GM21390 (cell line): ENCODE data around the gene STK25.
A peak's percentile ranks its signal among the peaks of the same experiment; 100 is the strongest.
"Not testable (repeated sequence)": the region's sequence is repeated elsewhere in the genome, so short reads cannot be mapped to it uniquely, and the experiment has no call there.

ENCODE experiments used
- ATAC-seq: cut with Tn5 transposase; IDR thresholded peaks from one replicate; pipeline ENCODE4 v1.9.1; 2021; ENCODE audit not compliant: unreplicated experiment

The STK25 gene

DNA sequence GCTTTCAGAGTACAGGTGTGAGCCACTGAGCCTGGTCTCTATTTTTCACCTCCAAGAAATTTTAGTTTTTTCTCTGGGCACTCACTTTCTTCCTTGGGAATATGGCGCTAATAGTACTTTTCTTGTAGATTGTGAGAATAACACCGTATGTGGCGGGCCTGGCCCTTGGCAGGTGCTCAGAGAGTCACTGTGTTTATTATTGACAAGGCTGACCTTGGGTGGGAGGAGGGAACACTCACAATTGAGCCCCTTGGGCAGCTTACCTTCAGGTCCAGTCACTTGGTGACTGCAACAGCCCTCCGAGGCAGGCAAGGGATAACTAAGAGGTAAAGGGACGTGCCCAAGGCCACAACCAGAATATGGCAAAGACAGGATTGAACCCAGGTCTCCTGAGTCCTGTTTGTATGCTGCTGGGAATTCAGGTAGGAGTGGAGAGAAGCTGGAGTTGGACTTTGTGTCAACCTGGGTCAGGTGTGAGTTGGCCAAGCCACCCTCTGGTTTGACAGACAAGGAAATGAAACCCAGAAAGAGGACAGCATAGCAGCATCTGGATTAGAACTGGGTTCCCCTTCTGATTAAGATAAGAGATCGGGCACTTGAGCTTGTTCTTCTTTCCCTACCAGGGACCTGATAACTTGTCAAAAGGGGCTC, 2.8 kb upstream of the STK25 start:
- no peak for ATAC-seq

DNA sequence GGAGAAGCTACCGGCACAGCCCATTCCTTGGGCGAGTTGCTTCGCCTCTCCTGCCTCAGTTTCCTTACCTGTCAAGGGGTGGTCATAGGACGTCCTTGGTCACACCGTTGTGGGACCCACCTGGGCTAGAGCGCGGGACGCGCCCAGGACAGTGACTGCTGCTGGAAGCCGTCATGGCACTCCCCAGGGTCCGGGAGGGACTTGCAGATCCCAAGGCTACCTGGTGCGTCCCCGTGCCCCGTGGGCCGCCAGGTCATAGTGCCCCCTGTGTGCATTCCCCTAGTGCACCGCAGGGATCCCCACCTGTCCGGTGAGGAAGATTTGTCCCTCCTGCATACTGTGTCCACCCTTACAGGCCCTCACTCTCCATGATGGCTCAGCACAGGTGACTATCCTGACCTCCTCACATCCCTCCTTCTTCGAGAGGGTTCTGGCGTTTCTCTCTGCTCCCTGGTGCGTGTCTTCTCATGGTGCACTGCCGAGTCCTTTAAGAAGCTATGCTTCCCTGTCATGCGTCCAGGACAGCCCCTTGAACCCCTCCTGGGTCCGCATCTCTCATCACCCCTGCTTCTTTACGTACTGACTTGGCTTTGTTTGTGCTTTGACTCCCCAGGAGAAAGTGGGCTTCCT, 886 bp upstream of the STK25 start:
- no peak for ATAC-seq

DNA sequence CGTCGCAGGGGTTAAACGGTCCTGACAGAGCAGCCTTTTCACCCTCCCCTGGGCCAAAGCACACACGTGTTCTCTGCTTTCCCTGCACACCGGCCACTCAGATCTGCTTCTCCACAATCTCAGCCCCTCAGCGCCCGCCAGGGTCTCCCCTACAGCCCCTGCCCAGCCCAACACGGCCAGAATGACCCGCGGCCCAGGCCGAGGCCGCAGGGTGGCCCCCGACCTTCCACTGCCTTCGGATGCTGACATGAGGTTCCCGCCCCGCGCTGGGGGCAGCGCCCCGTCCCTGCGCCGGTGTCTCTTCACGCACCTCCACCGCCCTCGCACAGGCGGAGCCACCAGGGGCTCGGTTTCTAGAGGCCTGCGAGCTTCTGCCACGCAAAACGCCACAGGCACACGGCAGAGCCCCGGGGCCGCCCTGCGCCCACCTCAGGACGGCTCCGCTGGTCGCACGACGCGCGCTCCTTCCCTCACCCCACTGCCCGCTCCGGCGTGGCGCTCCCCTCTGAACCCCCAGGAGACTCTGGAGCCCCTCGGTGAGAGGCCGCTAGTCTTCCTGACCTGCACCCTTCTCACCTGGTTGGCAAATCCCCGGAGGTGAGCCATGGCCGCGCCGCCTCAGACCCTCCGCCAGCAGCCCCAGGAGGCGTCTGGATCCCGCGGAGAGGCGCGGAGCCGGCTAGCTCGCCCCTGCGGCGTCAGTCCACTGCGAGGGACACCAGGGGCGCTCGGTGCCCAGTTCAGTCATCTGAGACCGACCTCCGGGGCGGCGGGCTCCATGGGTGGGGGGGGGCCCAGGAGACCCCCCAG, 749 bp downstream of the STK25 start:
- peak; percentile 13 for ATAC-seq

DNA sequence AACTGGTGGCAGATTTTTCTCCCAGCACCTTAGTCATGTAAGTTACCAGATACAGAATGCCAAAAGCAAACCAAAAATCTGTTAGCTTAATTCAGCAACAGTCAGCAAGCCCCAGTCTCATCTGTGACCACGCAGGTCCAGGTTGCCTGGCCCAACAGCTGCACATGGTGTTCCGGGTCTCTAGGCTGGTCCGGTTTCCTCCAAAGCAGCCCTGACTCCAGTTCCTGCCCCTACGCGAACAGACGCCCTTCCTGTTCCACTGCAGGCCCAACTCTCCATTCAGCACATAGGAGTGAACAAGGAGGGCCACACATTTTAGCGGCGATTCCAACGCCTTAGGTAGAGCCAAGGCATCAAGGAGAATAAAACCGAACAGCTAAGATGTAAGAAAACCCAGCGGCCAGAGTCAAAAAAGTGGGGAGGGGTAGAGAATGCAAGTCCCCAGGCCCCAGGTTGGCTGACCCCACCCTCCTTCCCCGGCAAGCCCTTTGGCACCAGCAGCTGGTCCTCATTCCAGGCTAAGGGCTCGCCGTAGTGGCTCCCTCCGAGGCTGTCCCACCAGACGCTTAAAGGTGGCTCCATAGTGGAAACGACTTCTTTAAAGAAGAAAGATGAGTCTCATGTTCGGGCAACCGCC, 1.5 kb downstream of the STK25 start:
- no peak for ATAC-seq

DNA sequence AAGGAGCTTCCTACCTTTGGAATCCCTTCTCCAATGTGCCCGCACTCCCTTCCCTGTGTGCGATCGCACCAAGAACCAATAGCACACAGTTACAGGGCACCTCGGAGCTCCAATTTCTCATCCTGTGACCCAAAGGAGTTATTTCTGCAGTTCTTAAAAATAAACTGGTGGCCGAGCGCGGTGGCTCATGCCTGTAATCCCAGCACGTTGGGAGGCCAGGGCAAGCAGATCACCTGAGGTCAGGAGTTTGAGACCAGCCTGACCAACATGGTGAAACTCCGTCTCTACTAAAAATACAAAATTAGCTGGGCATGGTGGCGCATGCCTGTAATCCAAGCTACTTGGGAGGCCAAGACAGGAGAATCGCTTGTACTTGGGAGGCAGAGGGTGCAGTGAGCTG, 2.1 kb downstream of the STK25 start:
- not testable (repeated sequence) for ATAC-seq

DNA sequence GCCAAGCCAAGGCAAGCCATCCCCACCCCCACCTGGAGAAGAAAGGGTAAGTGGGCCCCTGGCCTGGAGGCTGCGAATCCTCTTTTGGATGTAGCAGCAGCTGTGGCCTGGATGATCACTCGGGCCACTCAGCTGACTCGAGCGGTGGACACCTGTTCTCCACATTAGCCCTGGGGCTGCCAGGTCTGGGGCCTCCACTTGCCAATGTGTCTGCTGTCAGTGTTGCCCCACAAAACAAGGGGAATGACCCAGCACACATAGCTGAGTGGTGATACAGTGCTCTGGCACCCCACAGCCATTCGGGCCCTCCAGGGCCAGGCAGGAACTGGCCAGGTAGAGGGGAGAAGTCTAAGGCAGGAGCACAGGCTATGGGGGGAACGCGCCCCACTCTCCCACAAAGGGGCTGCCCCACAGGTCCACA, 2.6 kb downstream of the STK25 start:
- ATAC-seq = no peak

DNA sequence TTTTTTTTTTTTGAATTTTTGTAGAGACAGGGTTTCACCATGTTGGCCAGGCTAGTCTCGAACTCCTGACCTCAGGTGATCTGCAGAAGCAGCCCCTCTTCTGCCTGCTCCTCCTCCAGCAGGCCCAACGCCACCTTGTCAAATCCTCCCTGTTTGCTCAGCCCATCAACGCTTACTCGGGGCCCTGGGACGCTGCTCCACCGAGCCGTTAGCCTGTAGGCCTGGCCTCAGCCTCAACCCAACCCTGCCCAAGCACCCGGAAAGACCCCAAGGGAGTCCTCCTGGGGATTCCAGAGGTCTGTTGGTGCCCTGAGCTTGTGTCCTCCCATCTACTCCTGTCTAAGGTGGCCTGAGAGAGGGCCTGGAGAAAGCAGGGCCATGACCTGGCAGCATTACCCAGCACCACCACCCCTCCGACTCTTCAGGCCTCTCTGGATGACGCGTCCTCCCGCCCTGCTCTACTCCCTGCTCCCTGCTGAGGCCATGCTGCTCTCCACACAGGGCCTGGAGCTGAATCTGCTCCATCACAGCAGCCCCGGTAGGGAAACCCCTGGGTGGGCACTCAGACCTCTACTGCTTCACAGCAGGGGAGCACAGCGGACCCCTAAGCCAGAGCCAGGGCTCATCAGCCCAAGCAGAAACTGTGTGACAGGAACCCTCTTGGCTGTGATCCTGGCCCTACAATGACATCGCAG, 3.2 kb downstream of the STK25 start:
- ATAC-seq = no peak

DNA sequence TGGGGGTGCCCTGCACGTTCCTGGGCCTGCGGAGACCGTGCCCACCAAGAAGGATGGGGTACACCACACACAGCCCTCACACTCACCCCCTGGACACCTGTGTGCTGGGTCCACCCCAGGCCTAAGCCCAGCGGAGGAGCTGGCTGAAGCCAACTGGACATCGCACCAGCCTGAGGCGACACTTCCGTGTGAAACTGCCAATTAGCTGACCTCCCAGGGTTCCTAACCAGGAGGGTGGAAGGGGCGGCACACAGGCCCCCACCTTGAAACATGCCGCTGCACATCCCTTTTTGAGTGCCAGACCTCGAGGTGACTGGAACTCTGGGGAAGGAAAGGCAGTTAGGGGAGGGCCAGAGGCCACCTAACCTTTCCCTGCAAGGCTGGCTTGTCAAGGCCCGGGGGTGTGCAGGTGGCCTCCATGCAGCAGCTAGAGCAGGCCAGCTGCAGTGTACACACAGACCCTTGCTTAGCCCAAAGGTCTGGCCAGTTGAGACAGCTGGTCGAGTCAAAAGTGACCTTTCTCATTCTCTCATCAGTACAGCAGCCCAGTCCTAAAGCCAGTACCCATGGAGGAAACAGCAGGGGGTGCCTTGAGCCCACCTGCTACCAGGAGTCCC, 4.5 kb downstream of the STK25 start:
- ATAC-seq = no peak

DNA sequence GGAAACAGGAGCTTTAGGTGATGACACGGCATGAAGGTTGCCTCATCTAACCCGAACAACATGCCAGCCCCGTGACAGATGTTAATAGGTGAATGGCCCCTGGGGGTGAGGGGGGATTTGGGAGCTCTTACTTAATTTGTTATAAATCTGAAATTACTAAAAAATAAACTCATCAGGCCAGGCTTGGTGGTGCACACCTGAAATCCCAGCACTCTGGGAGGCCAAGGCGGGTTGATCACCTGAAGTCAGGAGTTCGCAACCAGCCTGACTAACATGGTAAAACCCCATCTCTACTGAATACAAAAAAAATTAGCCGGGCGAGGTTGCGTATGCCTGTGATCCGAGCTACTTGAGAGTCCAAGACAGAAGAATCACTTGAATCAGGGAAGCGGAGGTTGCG, 6.1 kb downstream of the STK25 start:
- ATAC-seq = no peak

DNA sequence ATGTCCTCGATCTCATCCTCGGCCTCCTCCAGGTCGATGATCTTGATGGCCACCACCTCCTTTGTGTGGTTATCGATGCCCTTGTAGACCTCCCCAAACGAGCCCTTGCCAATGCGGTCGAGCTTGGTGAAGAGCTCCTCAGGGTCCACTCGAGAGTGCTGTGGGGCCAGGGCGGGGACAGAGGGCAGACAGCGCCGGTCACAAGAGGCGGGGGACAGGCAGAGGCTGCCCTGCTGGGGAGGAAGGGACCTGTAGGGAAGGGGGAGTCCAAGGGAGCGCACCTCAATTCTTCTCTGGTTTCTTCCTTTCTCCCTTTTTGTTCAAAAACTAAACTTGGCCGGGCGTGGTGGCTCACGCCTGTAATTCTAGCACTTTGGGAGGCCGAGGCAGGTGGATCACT, 6.8 kb downstream of the STK25 start:
- no peak for ATAC-seq

DNA sequence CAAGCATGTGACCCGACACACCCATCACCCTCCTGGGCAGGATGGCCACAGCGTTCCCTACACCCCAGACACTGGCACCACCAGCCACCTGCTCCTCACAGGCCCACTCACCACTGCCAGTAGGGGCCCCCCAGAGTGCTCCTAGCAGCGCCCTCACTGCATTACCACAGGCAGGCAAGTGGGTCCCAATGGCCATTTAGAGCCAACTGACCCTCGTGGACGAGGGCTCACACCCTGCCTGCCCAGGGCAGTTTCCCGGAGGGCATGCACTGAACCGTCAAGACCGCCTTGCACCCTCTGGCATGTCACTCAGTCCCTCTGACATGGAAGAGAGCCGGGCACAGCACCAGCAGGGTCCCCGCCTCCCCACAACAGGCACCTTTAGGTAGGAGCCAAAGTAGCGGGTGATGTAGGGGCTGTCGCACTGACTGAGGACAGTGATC, 7.3 kb downstream of the STK25 start:
- no peak for ATAC-seq

DNA sequence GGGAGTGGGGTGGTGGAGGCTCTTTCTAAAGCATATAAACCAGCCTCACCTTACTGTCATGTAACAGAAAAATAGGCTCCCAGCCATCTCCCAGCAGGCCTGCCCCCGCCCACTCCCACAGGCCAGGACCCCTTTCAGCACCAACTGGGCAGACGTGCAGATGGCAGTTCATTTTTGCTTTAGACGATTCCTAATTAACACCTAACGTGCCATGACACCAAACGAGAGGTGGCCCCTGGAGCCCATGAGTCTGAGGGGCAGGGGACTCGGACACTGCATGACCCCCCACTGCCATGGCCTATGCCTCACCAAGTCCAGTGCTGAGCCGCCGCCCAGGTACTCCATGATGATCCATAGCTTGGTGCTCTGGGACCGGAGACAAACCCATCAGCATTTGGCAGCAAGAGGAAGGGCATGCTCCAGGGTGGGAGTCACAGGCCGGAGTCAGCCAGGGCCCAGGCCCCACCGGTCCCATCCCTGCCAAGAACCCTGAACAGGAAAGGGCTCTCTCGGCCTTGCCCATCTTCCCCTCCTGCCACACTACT, 7.9 kb downstream of the STK25 start:
- no peak for ATAC-seq

DNA sequence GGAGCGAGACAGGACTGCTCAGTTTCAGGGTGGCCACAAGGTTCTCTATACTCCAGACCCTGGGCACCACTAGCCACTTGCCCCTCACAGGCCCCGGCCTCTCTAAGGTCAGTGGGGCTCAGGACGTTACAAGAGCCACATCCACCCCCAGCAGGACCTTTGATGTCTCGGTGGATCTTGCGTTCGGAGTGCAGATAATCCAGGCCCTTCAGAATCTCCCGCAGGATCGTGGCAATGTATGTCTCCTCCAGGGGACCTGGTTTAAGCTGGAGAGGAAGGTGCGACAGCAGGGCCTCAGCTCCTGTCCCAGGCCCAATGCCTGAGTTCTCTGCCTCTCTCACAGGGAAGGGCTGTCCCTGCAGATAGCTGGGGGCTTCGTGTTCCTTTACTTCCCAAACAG, 8.4 kb downstream of the STK25 start:
- no peak for ATAC-seq

DNA sequence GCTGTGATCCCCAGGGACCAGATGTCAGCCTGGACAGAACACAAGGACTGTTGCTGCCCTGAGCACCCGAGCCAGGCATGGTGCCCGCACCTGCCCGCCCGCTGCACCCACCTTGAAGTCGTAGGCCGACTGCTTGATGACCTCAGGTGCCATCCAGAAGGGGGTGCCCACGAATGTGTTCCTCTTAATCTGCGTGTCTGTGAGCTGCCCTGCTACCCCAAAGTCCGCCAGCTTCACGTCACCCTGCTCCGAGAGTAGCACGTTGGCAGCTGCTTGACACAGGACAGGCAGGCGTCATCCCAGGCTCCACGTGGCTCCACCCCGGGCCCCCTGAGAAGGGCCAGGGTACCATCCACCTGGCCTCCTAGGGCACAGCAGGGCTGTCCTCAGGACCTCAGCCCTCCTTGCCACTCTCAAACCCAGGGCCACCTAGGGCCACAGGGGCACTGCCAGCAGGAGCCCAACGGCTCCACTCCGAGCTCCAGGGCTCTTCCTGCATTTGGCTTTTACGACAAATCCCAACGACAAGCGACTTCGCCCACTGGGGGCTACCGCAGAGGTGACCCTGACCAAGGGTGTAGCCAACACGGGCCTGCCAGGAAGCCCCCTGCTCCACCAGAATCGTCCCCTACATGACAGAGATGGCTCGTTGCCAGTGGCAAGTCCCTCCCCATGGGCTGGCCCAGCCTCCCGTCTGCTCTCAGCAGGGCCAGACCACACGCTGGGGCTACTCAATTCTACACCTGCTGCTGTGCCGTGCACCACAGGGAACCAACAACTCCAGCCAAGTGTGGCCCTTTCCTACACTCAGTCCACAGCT, 9.0 kb downstream of the STK25 start:
- ATAC-seq = no peak

DNA sequence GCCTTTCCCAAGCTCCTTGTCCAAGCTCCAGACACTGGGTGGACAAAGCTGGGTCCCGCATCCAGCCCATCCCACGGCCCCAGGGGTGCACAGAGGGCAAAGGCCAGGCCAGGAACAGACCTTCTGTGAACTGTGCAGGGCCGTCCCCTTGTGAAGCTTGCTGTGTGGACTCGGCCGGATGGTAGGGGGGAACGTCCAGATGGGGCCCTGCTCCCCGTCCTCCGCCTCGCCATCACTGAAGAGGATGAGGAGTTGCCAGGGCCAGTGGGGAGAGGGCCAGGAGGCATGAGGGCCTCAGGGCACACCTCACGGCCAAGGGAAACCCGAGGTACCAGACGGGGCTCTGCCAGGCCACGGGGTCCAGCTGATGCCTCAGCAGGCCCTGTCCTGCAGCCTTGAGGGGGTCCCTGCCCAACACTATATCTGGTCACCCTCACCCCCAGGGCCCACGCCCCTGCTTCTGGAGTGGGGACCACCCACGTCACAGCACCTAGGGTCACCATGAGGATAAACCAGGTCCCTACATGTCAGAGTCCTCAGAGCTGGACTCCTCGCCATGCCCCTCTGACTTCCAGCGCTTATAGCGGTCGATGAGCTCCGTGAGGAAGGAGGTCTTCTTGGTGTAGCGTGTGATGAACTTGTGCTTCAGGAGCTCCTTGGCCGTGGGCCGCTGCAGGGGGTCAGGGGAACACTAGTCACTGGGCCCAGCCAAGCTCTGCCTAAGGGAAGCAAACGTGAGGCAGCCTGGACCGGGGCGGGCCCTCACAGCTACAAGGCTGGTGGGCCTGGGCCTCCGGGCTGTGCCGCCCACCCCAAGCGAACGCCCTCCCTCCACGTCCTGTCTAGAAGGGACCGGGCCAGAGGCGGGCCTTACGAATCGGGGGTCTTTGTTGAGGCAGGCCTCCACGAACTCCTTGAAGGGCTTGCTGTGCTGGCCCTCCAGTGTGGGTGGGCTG, 10.0 kb downstream of the STK25 start:
- no peak for ATAC-seq

DNA sequence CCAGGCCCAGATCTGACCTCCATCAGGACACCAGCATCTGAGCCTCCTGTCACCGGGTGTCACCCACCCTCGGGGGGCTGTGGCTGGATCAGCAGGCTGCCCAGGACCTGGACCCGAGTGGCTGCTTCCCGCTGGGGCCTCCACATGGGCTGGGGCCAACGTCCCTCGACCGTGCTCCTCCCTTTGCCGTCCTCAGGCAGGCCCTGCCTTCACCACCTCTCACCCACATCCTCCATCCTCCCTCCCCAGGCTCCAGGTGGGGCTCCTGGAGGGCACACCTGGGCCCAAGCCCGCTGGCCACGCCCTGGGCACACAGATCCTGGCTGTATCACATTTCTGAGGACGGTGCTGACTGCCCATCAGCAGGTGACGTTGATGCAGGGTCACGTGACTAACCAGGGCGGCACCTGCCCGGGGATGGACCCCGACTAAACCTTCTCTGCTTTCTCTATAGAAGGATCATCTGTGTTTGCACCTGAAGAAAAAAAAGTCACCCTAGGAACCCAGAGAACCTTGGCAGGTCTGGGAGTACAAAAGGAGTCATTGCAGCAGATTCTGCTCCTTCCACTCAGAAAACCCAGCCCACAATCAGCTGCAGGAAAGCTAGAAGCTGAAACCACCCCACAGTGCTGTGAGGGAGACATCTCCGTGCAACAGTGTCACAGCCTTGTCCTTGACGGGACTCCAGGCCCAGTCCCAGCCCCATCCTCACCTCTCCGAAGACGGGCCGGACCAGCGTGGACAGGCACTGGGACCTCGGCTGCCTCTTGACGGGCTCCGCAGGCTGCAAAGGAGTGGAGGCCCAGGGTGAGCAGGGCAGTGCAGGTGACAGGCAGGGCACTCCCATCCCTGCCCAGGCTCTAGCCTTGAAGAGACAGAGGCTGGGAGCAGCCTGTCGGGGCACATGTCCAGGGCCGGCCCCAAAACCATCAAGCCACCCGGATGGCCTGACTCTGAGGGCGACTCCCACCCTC, 11.2 kb downstream of the STK25 start:
- no peak for ATAC-seq

DNA sequence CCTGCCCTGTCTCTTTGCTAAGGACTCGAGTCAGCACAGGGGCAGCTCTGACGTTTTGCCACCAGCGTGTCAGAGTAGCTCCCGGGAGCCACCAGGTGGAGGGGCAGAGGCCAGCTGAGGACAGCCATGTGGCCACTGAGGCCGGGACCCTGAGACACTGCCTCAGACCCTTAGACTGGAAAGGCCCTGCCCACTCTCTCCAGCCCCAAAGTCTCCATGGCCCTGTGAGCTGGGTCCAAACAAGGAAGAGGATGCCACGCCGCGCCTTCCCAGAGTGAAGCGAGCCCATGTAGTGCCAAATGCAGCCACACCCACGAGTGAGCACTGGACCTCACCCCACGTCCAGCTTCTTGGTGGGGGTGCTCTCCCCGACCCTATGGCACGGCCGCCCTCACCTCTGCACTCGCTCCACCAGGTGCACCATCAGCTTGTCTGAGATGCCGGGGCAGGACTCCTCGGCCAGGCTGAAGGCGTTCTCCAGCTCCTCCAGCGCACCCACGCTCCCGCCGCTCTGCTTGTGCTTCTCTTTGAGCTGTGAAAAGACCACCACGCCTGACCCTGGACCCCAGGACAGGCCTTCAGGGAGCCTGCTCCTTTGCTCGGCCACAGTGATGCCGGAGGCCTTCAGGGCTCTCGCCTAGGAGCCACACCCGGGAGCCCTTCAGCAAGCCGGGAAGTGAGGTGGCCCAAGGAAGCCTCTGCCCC, 12.2 kb downstream of the STK25 start:
- ATAC-seq = no peak
